ENCODE measurements around the gene IMMP2L.

- no peak for TF ChIP-seq REST (IDR thresholded peaks at IDR 0.05; ENCODE audit: insufficient read depth in 1 of 2, low read depth in 2 of 2, low read length in 2 of 2)
- TF ChIP-seq TAF1 (IDR thresholded peaks at IDR 0.05; ENCODE audit: borderline replicate concordance, insufficient read depth, low read length): no peak
- no peak for TF ChIP-seq POLR2AphosphoS5 (IDR thresholded peaks at IDR 0.05; ENCODE audit: low read depth, low read length)
- no peak for TF ChIP-seq SIN3A (IDR thresholded peaks at IDR 0.05; ENCODE audit: borderline replicate concordance, insufficient read depth, low read length)
- TF ChIP-seq FOXP2 (optimal IDR thresholded peaks at IDR 0.05; ENCODE audit: borderline replicate concordance, extremely low read depth, extremely low read length, insufficient read depth): no peak
Measured at GRCh38 chr7:111026806-111027205, 535.5 kb downstream of the IMMP2L start.
